GM23248 (cell line): ENCODE measurements around the gene BCAS4. TPM values are rescaled to one million over a fixed set of nuclear protein-coding genes. Genes with fewer than 3 reads are reported as not detected.

Experiments
- DNase-seq: peaks from one replicate; pipeline ENCODE4 v3.0.0-alpha.2; 2015
- H2AFZ ChIP-seq: fragments of 200-600 bp; sonication (generic); 2 replicates; pipeline ENCODE4 v1.6.1; 2016; ENCODE audit warnings: antibody characterized with exemption
- H3F3A ChIP-seq: fragments of 200-600 bp; sonication (generic); 2 replicates; pipeline ENCODE4 v1.6.1; 2016; ENCODE audit warnings: mild to moderate bottlenecking, antibody characterized with exemption, mixed run types; ENCODE audit not compliant: insufficient read depth
- H3K27ac ChIP-seq: fragments of 200-600 bp; sonication (generic); 2 replicates; pipeline ENCODE4 v1.5.1; 2016; ENCODE audit warnings: mild to moderate bottlenecking
- H3K27me3 ChIP-seq: fragments of 200-600 bp; sonication (generic); replicated peaks from 2 replicates; pipeline ENCODE4 v1.6.1; 2016; ENCODE audit warnings: mild to moderate bottlenecking; ENCODE audit not compliant: insufficient read depth
- H3K36me3 ChIP-seq: fragments of 200-600 bp; sonication (generic); 2 replicates; pipeline ENCODE4 v1.6.1; 2016; ENCODE audit warnings: low read depth, mild to moderate bottlenecking
- H3K4me1 ChIP-seq: fragments of 200-600 bp; sonication (generic); 2 replicates; pipeline ENCODE4 v1.6.1; 2016; ENCODE audit warnings: mild to moderate bottlenecking; ENCODE audit not compliant: insufficient read depth
- H3K4me2 ChIP-seq: fragments of 200-600 bp; sonication (generic); one replicate; pipeline ENCODE4 v1.6.1; 2016; ENCODE audit warnings: mild to moderate bottlenecking; ENCODE audit not compliant: unreplicated experiment
- H3K4me3 ChIP-seq: fragments of 200-600 bp; sonication (generic); 2 replicates; pipeline ENCODE4 v1.5.1; 2016; ENCODE audit warnings: mild to moderate bottlenecking
- H3K79me2 ChIP-seq: fragments of 200-600 bp; sonication (generic); 2 replicates; pipeline ENCODE4 v1.6.1; 2016; ENCODE audit warnings: mild to moderate bottlenecking; ENCODE audit not compliant: insufficient read depth
- H3K9ac ChIP-seq: fragments of 200-600 bp; sonication (generic); 2 replicates; pipeline ENCODE4 v1.6.1; 2016; ENCODE audit warnings: mild to moderate bottlenecking
- H3K9me2 ChIP-seq: fragments of 200-600 bp; sonication (generic); 2 replicates; pipeline ENCODE4 v1.6.1; 2016; ENCODE audit warnings: mixed run types, mild to moderate bottlenecking, moderate library complexity; ENCODE audit not compliant: insufficient read depth
- H3K9me3 ChIP-seq: fragments of 200-600 bp; sonication (generic); one replicate; pipeline ENCODE4 v1.6.1; 2017; ENCODE audit warnings: low read depth
- H4K20me1 ChIP-seq: fragments of 200-600 bp; sonication (generic); 2 replicates; pipeline ENCODE4 v1.6.0; 2016; ENCODE audit not compliant: insufficient read depth
- EZH2 ChIP-seq: fragments of 200-600 bp; sonication (generic); IDR thresholded peaks from 2 replicates; pipeline ENCODE4 v1.6.1; 2018; ENCODE audit warnings: antibody characterized with exemption, mild to moderate bottlenecking; ENCODE audit not compliant: insufficient read depth, poor library complexity, severe bottlenecking
- EZH2phosphoT487 ChIP-seq: fragments of 200-600 bp; sonication (generic); IDR thresholded peaks from 2 replicates; pipeline ENCODE4 v1.6.1; 2018; ENCODE audit warnings: antibody characterized with exemption, moderate library complexity, mild to moderate bottlenecking, low read depth; ENCODE audit not compliant: insufficient read depth
- WGBS, 2 experiments: methylation state at CpG; one replicate each; pipeline ENCODE4 v1.1.6; 2015 to 2017; ENCODE audit warnings: low lambda C conversion rate in 2 of 2, low coverage in 1 of 2; ENCODE audit errors: missing lambda C conversion rate in 2 of 2; 5-methylcytosine and 5-hydroxymethylcytosine counted together
- in situ Hi-C: fragments of 300-500 bp; cut with MboI; formaldehyde crosslinking; loops from 2 replicates; pipeline ENCODE4 v1.15.0; 2020
- polyA plus RNA-seq: library from polyadenylated mRNA; unstranded; fragments of >200 nt; fragmentation: Nextera tagmentation; extraction: Ambion mirVana; gene quantifications from 2 replicates; pipeline ENCODE4 v1.2.1, GENCODE V29; 2016
- total RNA-seq: library from RNA; depleted of rRNA; stranded (reverse); fragments of >200 nt; shearing (Covaris generic); gene quantifications from 2 replicates; pipeline ENCODE4 v1.2.3, GENCODE V29; 2014

Gene BCAS4
- total and polyA plus RNA-seq, 2 experiments from 2014 or later = 12.6 to 16.8 TPM

- Histone ChIP-seq H2AFZ (peak overlapping the region; percentile 57), H3K9me2 (no peaks in the 10 kb centered on the region), H3K9ac (no peak overlapping the region), H3K27ac (no peak overlapping the region), H3K4me2 (peak overlapping the region; percentile 16), H3K36me3 (no peaks in the 10 kb centered on the region), H3K4me1 (no peaks in the 10 kb centered on the region), H3K27me3 (no peaks in the 10 kb centered on the region), H3K9me3 (no peaks in the 10 kb centered on the region), H3F3A (peaks cover 11% of the 10 kb centered on the region; the same call in 1 of the 2 replicates), H4K20me1 (no peaks in the 10 kb centered on the region), H3K79me2 (no peaks in the 10 kb centered on the region), H3K4me3 (no peak overlapping the region)
- 20 to 21% methylated on average over 8 of the region's 8 CpGs for WGBS, 2 experiments
- TF ChIP-seq EZH2phosphoT487 (no peak), EZH2 (no peak)
- in situ Hi-C loops = loop anchor here (10.0 kb wide), 1 partner anchor 125 kb away; no protein-coding TSS in a partner anchor
- DNase-seq = peak; percentile 35
These were observed 44.7 kb upstream of the BCAS4 start for GRCh38 chr20:50750145-50750671.

GRCh38 chr20:50753152-50753551, 41.7 kb upstream of the BCAS4 start:
- no peaks in the 10 kb centered on the region for H3K9me2 ChIP-seq
- H2AFZ ChIP-seq = no peak overlapping the region
- H3K4me3 ChIP-seq = no peak overlapping the region
- no peak for DNase-seq
- in situ Hi-C loops = loop anchor here (10.0 kb wide), 1 partner anchor 128 kb away; no protein-coding TSS in a partner anchor
- no peaks in the 10 kb centered on the region for H3K79me2 ChIP-seq
- no peaks in the 10 kb centered on the region for H4K20me1 ChIP-seq
- no peaks in the 10 kb centered on the region for H3K9me3 ChIP-seq
- no peaks in the 10 kb centered on the region for H3F3A ChIP-seq
- no peak overlapping the region for H3K27ac ChIP-seq
- 0 out of 2 replicates have a peak, but pooled peaks cover 2% of the 10 kb centered on the region for H3K4me1 ChIP-seq
- H3K4me2 ChIP-seq = no peak overlapping the region
- TF ChIP-seq EZH2phosphoT487 (no peak), EZH2 (no peak)
- 92% methylated on average over 3 of the region's 3 CpGs for WGBS, 2 experiments
- H3K27me3 ChIP-seq = no peaks in the 10 kb centered on the region
- H3K36me3 ChIP-seq = no peaks in the 10 kb centered on the region
- H3K9ac ChIP-seq = no peak overlapping the region

- Histone ChIP-seq H3F3A (no peaks in the 10 kb centered on the region; the same call in 1 of the 2 replicates), H3K27me3 (no peaks in the 10 kb centered on the region)
- 94% methylated on average over 4 of the region's 4 CpGs for WGBS, 2 experiments
These were observed 40.4 kb upstream of the BCAS4 start for GRCh38 chr20:50754420-50754819.

DNA sequence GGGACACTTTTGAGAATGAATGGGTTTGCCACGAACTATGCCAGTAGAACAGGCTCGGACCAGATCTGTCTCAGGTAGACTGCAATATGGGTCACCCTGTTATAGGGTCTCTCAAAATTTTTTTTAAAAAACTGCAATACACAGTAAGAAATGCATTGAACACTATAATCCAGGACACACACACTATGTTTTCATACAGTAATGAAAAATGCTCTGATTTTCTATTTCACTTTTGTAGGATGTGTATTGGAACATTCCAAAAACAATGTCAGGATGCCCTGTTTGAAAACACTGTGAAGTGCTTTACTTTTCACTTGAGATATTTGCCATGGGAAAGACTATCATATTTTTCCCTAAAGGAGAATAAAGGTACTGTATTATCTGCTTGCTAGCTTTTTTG, 38.4 kb upstream of the BCAS4 start:
- no peak overlapping the region for H3K4me2 ChIP-seq
- no peaks in the 10 kb centered on the region for H3K9me3 ChIP-seq
- no peak for DNase-seq
- no peaks in the 10 kb centered on the region for H4K20me1 ChIP-seq
- no peak overlapping the region for H3K27ac ChIP-seq
- H3K9ac ChIP-seq = no peak overlapping the region
- no peaks in the 10 kb centered on the region for H3K27me3 ChIP-seq
- no peaks in the 10 kb centered on the region for H3K9me2 ChIP-seq
- H3K4me1 ChIP-seq = peaks cover 12% of the 10 kb centered on the region
- no peak for TF ChIP-seq EZH2phosphoT487
- no peak for TF ChIP-seq EZH2
- no peaks in the 10 kb centered on the region for H3K36me3 ChIP-seq
- H3F3A ChIP-seq = peaks cover 3% of the 10 kb centered on the region
- WGBS, 2 experiments = 89 to 91% methylated on average over 2 of the region's 2 CpGs
- H3K4me3 ChIP-seq = no peak overlapping the region
- no peak overlapping the region for H2AFZ ChIP-seq
- no peaks in the 10 kb centered on the region for H3K79me2 ChIP-seq
- in situ Hi-C loops = loop anchor here (10.0 kb wide), 1 partner anchor 132 kb away; no protein-coding TSS in a partner anchor

More at GRCh38 chr20:50754420-50754819, 40.4 kb upstream of the BCAS4 start:
- Histone ChIP-seq H3K4me2 (no peak overlapping the region), H4K20me1 (no peaks in the 10 kb centered on the region), H3K9me2 (no peaks in the 10 kb centered on the region), H2AFZ (no peak overlapping the region), H3K27ac (no peak overlapping the region), H3K9me3 (no peaks in the 10 kb centered on the region), H3K9ac (no peak overlapping the region), H3K4me1 (peaks cover 8% of the 10 kb centered on the region; the same call in 1 of the 2 replicates), H3K4me3 (no peak overlapping the region), H3K36me3 (no peaks in the 10 kb centered on the region), H3K79me2 (no peaks in the 10 kb centered on the region)
- no peak for DNase-seq
- in situ Hi-C loops = loop anchor here (10.0 kb wide), 1 partner anchor 130 kb away; no protein-coding TSS in a partner anchor
- no peak for TF ChIP-seq EZH2
- TF ChIP-seq EZH2phosphoT487 = no peak
